ENCODE data around the gene PIGL.
A peak's percentile ranks its signal among the peaks of the same experiment; 100 is the strongest.

Gene PIGL

DNA sequence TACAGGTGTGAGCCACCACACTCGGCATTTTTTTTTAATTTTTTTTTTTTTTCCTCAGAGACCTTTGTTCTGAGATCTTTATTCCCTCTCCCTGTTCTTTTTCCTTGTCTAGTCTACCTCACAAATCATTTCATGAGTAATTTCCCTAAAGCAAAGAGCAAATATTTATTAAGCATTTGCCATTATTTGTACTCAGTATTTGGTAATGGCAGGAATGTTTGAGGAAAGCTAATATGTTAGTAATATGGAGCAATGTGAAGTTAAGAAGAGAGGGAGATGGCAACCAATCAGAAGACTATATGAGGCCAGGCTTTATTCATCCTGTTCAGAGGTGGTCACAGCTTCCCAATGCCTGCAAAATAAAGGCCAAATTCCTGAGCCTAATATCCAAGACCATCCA is 122.9 kb downstream of the PIGL start:
- Histone ChIP-seq H3K27ac (no peak overlapping the region), H3K4me3 (no peak overlapping the region)

DNA sequence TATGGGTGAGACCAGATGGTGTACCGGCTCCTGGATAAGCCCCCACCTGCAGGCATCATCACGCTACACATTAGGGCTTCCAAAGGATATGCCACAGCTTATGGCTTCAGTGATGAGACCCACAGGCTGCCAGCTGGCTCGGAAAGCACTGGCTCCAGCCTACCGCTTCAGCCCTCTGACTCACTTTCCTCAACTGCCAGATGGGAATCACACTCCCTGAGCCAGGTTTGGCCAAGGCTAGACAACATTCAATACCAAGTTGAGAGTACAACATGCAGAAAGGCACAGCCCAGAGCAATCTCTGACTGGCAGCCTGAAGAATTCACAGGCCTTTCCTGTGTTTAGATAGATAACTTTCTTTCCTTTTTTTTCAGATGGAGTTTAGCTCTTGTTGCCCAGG is 126.0 kb downstream of the PIGL start:
- H3K4me3 ChIP-seq: no peak overlapping the region

GRCh38 chr17:16343569-16343968 is 126.6 kb downstream of the PIGL start:
- Histone ChIP-seq H3K27ac (no peak overlapping the region), H3K4me3 (no peak overlapping the region)

More for the DNA sequence above, 126.0 kb downstream of the PIGL start:
- H3K27ac ChIP-seq: no peak overlapping the region

- H3K4me3 ChIP-seq: no peak overlapping the region
- no peak overlapping the region for H3K27ac ChIP-seq
These were observed 128.6 kb downstream of the PIGL start for GRCh38 chr17:16345565-16345964.

DNA sequence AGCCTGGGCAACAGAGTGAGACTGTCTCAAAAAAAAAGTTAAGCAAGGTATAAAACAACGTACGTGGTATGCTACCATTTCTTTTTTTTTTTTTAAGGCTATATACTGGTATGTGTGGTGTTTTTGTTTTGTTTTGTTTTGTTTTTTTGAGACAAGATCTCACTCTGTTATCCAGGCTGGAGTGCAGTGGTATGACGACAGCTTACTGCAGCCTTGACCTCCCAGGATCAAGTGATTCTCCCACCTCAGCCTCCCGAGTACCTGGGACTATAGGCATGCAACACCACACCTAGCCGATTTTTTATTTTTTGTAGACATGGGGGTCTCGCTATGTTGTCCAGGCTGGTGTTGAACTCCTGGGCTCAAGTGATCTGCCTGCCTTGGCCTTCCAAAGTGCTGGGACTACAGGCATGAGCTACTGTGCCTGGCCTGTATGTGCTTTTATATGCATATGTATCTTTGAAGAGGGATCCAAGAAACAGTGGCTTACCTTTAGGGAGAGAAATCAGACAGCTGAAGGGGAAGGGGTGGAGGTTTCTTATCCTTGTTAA is 129.8 kb downstream of the PIGL start:
- H3K4me3 ChIP-seq: no peak overlapping the region
- H3K27ac ChIP-seq: no peak overlapping the region

GRCh38 chr17:16348586-16348985 is 131.6 kb downstream of the PIGL start:
- H3K4me3 ChIP-seq: no peak overlapping the region

DNA sequence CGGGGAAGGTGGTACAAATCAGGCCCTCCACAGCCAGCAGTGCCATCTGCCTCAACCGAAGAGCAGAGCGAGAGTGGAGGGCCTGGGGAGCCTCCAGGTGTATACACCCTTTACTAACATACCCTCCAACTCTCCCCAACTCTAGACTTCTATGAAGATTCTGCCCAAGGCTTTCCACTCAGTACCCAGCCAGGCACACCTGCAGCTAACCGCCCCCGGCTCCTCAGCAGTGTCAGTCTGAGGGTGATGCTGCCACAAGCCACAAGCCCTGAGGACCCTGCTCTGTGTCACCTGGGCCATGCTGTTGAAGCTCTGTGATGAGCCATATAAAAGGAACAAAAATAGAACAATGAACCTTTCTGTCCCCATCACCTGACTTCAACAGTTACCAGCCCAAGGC is 132.4 kb downstream of the PIGL start:
- Histone ChIP-seq H3K4me3 (no peak overlapping the region), H3K27ac (no peak overlapping the region)

More at GRCh38 chr17:16348586-16348985, 131.6 kb downstream of the PIGL start:
- H3K27ac ChIP-seq: no peak overlapping the region

DNA sequence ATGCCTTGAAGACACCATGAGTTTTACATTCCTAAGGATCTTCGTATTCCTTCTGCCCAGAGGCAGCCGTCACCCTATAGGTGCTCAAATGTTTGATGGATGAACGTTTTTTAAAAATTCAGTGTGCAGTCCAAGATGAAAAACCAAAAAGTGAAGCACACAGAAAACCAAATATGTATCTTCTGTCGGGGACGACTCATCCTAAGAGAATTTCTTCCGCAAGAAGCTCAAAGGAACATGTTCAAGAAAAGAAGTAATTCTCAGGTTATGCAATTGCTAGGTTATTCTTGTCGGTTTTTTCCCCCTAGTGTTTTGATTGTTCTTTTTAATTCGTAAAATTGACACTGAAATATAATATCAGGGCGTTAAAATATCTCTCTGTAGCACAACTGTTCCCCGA is 134.8 kb downstream of the PIGL start:
- H3K4me3 ChIP-seq: peak overlapping the region in 4 of 7 experiments; percentile 41 to 65 (median 58)
- H3K27ac ChIP-seq: no peak overlapping the region

GRCh38 chr17:16352303-16352666 is 135.3 kb downstream of the PIGL start:
- Histone ChIP-seq H3K27ac (peak overlapping the region in 1 of 21 experiments; percentile 3), H3K4me3 (peak overlapping the region; percentile 40 to 65 (median 52))

DNA sequence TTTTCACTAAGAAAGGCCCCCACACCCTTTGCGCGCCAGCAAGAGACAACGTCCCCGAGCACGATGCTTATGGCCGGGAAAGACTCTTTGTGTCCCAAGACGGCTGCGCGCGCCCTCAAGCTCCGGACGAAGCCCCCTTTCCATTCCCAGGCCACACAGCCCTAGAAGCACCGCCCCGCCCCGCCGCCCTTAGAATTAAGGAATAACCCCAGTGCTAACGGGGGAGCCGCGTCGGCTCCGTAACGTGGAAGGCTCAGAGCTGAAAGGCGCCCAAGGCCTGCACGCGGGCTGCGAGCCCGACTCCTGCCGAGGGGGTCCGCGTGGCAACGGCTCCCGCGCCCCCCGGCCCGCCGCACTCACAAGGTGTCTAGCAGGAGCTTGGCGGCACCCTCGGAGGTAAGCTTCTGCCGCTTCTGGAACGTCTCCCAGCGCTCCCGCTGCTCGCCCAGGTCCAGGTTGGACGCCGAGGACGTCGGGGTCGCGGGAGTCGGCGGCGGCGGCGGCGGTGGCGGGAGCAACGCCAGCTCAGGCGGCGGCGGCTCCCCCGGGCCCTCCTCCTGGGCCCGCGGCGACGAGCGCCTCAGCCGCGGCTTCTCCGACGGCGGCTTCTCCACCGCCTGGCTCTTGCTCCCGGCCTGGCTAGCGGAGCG is 135.8 kb downstream of the PIGL start:
- peak overlapping the region in 4 of 21 experiments; percentile 3 to 33 (median 18) for H3K27ac ChIP-seq
- H3K4me3 ChIP-seq: peak overlapping the region; percentile 40 to 65 (median 52)

DNA sequence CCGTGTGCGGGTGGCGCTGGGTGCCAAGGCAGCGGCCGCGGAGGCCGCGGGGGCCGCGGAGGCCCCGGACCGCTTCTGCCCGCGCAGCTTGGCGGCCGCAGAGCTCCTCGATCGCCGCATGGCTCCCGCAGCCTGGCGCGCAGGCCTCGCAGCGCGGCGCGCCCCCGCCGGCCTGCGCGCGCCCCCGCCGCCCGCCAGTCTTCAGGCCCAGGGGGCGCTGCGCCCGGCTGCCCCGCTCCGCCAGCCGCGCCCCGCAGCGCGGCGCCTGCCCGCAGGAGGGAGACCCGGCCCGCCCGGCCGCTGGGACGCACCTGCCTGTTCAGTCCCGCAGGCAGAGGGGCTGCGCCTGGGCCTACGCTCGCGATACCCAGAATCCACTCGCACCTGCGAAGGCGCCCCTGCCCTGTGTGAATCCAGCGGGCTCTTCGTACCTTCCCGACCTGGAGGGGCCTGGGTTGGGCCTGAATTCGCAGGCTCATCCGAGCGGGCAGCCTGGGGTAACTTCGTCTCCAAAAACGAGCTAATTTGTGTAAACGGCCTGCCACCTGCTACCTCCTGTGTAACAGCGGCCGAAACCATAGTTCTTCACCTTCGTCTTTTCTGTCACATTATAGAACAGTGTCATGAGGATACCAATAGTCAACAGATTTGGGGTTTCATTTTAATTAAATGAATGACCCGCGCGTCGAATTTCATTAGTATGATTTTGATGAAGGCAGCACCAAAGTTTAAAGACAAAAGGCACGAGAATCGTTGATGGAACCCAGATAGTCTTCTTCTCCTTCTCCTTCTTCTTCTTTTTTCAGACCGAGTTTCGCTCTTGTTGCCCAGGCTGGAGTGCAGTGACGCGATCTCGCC is 136.5 kb downstream of the PIGL start, which contains the start of gene CENPV:
Gene CENPV (minus strand): TSS at position 153 of the 858 bp plus-strand sequence. CDS start 33 bp downstream, at position 120.
- Histone ChIP-seq H3K4me3 (peak within 1 kb of the TSS; percentile 40 to 65 (median 52)), H3K27ac (peak within 1 kb of the TSS in 4 of 21 experiments; percentile 3 to 33 (median 18))

DNA sequence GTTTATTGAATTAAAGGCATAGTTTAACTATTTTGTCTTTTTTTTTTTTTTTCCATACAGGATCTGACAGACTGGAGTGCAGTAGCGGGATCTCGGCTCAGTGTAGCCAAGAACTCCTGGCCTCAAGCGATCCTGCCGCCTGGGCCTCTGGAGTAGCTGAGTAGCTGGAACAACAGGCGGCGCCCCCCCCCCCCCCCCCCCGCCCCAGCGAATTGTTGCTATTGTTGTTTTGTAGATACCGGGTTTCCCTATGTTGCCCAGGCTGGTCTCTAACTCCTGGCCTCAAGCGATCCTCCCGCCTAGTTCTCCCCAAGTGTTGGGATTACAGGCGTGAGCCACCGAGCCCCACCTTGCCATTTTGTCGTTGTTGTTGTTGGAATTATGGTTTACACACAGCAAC is 137.6 kb downstream of the PIGL start:
- Histone ChIP-seq H3K4me3 (no peak overlapping the region), H3K27ac (no peak overlapping the region)

DNA sequence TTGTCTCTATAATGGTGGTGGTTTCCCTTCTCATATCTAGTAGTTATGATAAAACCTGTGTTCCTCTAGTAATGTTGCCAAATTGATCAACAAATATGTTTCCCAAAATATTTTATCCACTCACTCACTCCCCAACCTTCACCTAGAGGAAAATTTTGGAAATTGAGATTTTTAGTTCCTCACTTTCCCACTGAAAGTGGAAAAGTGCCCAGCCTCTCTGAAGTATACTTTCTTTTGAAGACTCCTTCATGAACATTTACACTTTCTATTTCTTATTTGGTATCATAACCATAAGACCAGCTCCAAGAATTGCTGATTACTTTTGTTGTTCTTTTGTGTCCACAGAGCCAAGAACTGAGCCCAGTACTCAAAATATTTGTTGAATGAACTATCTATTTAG is 141.4 kb downstream of the PIGL start:
- Histone ChIP-seq H3K4me3 (no peak overlapping the region), H3K27ac (no peak overlapping the region)

GRCh38 chr17:16361874-16362273 is 144.9 kb downstream of the PIGL start:
- Histone ChIP-seq H3K4me3 (no peak overlapping the region), H3K27ac (no peak overlapping the region)

DNA sequence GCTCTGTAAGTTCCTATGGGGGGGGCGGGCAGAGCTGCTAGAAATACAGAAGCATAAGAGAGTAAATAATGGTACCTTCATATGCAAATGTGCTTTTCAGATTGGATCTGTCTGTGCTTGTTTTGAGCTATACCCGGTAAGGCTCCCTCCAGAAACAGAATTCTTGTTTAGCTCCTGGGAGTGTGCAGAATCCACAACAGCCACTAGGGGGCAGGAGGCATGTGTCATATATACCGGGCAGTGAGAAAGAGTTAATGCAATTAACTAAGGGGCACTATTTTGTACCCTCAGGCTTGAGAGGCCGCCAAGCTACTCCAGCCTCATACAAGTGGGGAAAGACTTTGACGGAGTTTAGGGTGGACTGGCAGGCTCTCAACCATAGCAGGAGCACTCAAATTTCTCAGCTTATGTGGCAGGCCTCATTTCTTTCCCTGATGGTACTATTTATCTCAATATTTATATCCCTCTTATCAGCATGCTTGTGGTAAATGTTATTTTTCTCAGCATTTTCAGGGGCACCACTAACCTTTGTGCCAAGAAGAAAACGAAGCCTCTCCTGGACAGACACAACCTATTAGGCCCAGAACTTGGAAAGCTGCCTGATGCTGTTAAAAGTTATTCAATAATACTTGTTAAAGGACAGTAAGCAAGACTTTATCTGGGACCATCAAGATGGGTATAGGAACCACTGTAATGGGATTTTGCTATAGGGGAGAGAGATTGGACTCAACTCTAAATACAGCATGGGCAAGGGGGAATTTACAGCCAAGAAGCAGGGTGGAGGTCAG is 146.9 kb downstream of the PIGL start:
- peak overlapping the region in 2 of 21 experiments; percentile 10 to 32 for H3K27ac ChIP-seq
- no peak overlapping the region for H3K4me3 ChIP-seq

DNA sequence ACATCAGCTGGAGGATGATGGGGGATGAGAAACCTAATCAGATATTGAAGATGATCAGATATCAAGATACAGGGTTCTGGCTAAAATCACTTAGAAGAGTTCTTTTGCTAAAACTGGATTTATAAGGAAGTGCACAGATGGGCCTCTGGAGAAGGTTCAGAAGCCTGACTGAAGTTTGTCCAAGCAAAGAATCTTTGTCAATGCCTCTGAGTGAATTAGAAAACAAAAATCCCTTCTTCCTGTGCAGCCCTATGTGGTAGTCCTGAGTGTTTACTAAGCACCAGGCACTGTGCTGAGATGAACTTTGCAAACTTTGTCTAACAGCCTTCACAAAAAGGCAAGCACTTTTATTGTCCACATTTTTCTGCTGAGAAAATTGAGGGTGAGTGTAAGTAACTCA is 147.6 kb downstream of the PIGL start:
- Histone ChIP-seq H3K4me3 (no peak overlapping the region), H3K27ac (no peak overlapping the region)

GRCh38 chr17:16371742-16372141 is 154.7 kb downstream of the PIGL start:
- Histone ChIP-seq H3K4me3 (no peak overlapping the region), H3K27ac (no peak overlapping the region)

DNA sequence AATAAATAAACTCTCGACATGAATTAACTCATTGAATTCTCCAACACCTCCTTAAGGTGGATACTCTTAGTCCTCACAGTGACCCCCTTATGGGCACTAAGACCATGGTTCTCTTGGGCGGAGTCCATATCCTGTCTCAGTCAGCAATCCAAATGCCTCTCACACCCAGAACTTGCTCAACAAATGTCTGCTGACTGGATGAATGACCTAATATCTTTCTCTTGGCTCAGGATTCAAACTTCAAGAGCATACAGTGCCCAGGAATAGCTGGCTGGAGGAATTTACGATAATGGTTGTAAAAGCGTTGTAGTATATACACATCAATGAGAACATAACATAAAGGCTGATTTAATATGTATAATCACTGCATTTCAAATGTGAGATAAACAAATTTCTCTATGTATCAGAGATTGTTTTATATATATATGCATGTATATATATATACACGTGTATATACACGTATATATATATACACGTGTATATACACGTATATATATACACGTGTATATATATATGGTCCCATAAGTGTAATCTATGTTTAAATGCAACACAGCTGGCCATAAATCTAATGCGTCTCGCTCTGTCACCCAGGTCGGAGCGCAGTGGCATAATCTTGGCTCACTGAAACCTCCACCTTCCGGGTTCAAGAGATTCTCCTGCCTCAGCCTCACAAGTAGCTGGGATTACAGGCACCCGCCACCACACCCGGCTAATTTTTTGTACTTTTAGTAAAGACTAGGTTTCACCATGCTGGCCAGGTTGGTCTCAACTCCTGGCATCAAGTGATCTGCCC is 157.3 kb downstream of the PIGL start:
- Histone ChIP-seq H3K4me3 (no peak overlapping the region), H3K27ac (peak overlapping the region in 5 of 21 experiments; percentile 32 to 71 (median 55))

Data from skin epidermis (tissue), 12 donors.